Panc1 (cell line): Measurements from ENCODE around the gene KHDRBS1. TPM values are rescaled to one million over a fixed set of nuclear protein-coding genes. Genes with fewer than 3 reads are reported as not detected.

ENCODE experiments used
- ATAC-seq: fragments of 200-7000 bp; cut with Tn5 transposase; 2 replicates; pipeline ENCODE4 v1.9.1; 2020; ENCODE audit warnings: mild to moderate bottlenecking, moderate library complexity
- BruUV-seq: library from RNA; stranded (reverse); fragments of 400-500 nt; replicated peaks from 2 replicates; lab custom pipeline; 2021; lab: Mats Ljungman, UMichigan
- CTCF ChIA-PET: fragments of 300-600 bp; sonication (Branson Sonifier 250); formaldehyde crosslinking; loops from one replicate; lab custom pipeline; 2022; ENCODE audit warnings: antibody characterized with exemption; lab: Charles Lee
- POLR2A ChIA-PET: fragments of 300-600 bp; sonication (Branson Sonifier 250); formaldehyde crosslinking; loops from one replicate; lab custom pipeline; 2022; ENCODE audit warnings: antibody characterized with exemption; lab: Charles Lee
- DNase-seq: peaks from one replicate; pipeline ENCODE4 v3.0.0-alpha.2; 2010; ENCODE audit warnings: low read depth, low spot score
- H3K27ac ChIP-seq: 2 replicates; pipeline ENCODE4 v1.5.1; 2011; ENCODE audit warnings: mild to moderate bottlenecking, low read length, inconsistent platforms
- H3K27me3 ChIP-seq: fragments of 200-500 bp; sonication (Bioruptor generic); 2 replicates; pipeline ENCODE4 v1.6.0; 2014; ENCODE audit warnings: low read length, inconsistent platforms; ENCODE audit not compliant: control insufficient read depth, insufficient read depth
- H3K36me3 ChIP-seq: fragments of 200-500 bp; sonication (Bioruptor generic); 2 replicates; pipeline ENCODE4 v1.5.1; 2014; ENCODE audit warnings: inconsistent platforms, mild to moderate bottlenecking, low read length, moderate library complexity; ENCODE audit not compliant: control insufficient read depth, insufficient read depth
- H3K4me1 ChIP-seq: 2 replicates; pipeline ENCODE4 v1.5.1; 2011; ENCODE audit warnings: inconsistent platforms, mild to moderate bottlenecking, low read length, moderate library complexity; ENCODE audit not compliant: control insufficient read depth, insufficient read depth
- H3K4me3 ChIP-seq, 2 experiments: 2 replicates each; pipeline ENCODE4 v1.5.1; 2011 to 2012; ENCODE audit warnings: low read depth in 2 of 2, low read length in 2 of 2, mild to moderate bottlenecking in 2 of 2, inconsistent platforms in 1 of 2, moderate library complexity in 1 of 2
- H3K9me3 ChIP-seq: fragments of 200-500 bp; sonication (Bioruptor generic); 2 replicates; pipeline ENCODE4 v1.5.1; 2014; ENCODE audit warnings: low read depth, mild to moderate bottlenecking, inconsistent platforms, low read length, moderate library complexity; ENCODE audit not compliant: control insufficient read depth, insufficient read depth
- POLR2AphosphoS5 ChIP-seq: IDR thresholded peaks from 2 replicates; pipeline ENCODE4 v1.6.1; 2012; ENCODE audit warnings: mild to moderate bottlenecking, low read depth, low read length, moderate library complexity
- SIN3A ChIP-seq: IDR thresholded peaks from 2 replicates; pipeline ENCODE4 v1.6.1; 2012; ENCODE audit warnings: low read depth, mild to moderate bottlenecking, low read length, moderate library complexity, borderline replicate concordance; ENCODE audit not compliant: insufficient read depth
- TCF7L2 ChIP-seq: IDR thresholded peaks from 2 replicates; pipeline ENCODE4 v1.6.1; 2011; ENCODE audit warnings: mild to moderate bottlenecking, low read depth, low read length, inconsistent platforms
- in situ Hi-C: cut with HindIII; loops from 2 replicates; pipeline ENCODE4 v1.10.0; 2016; ENCODE audit warnings: low sequenced_read_pairs, low pct_unique_long_range_greater_than_20kb
- intact Hi-C: fragments of 100-400 bp; cut with micrococcal nuclease; formaldehyde crosslinking; loops from one replicate; pipeline ENCODE4 v1.10.0; 2022; ENCODE audit not compliant: unreplicated experiment
- total RNA-seq: library from RNA; stranded (reverse); gene quantifications from one replicate; pipeline ENCODE4 v1.2.1, GENCODE V29; 2021; ENCODE audit not compliant: unreplicated experiment
- TF ChIP-seq, protein P1 (sequence below), 2 experiments: IDR thresholded peaks; 2 replicates each; pipeline ENCODE4 v1.6.1; 2011 to 2012; ENCODE audit warnings: low read depth in 2 of 2, control low read depth in 1 of 2, low read length in 1 of 2, mild to moderate bottlenecking in 1 of 2, moderate library complexity in 1 of 2; ENCODE audit not compliant: insufficient read depth in 1 of 2
- TF ChIP-seq, protein P2 (sequence below): fragments of 450-650 bp; IDR thresholded peaks from 2 replicates; pipeline ENCODE4 v1.5.1; 2017; ENCODE audit warnings: mild to moderate bottlenecking

The KHDRBS1 gene
- total RNA-seq, 1 experiment from 2014 or later = 163 TPM

DNA sequence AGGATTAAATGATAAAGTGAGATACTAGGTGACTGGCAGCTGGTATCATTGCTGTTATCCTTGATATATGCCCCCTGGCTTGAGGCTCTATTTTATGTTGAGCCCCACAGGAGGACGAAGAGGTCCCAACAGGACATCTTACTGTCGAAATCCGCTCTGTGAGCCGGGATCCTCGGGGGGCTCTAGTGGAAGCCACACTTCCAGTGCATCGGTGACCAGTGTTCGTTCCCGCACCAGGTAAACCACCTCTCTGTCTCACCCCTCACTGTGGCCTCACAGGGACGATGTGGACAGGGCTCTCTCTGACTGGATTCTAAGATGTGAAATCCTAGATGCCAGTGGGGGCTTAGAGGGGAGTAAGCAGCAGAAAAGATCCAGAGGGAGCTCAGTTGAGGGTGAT lies 61.2 kb downstream of the KHDRBS1 start:
- no peak for DNase-seq
- TF ChIP-seq SIN3A = no peak
- TF ChIP-seq, protein P1, sequence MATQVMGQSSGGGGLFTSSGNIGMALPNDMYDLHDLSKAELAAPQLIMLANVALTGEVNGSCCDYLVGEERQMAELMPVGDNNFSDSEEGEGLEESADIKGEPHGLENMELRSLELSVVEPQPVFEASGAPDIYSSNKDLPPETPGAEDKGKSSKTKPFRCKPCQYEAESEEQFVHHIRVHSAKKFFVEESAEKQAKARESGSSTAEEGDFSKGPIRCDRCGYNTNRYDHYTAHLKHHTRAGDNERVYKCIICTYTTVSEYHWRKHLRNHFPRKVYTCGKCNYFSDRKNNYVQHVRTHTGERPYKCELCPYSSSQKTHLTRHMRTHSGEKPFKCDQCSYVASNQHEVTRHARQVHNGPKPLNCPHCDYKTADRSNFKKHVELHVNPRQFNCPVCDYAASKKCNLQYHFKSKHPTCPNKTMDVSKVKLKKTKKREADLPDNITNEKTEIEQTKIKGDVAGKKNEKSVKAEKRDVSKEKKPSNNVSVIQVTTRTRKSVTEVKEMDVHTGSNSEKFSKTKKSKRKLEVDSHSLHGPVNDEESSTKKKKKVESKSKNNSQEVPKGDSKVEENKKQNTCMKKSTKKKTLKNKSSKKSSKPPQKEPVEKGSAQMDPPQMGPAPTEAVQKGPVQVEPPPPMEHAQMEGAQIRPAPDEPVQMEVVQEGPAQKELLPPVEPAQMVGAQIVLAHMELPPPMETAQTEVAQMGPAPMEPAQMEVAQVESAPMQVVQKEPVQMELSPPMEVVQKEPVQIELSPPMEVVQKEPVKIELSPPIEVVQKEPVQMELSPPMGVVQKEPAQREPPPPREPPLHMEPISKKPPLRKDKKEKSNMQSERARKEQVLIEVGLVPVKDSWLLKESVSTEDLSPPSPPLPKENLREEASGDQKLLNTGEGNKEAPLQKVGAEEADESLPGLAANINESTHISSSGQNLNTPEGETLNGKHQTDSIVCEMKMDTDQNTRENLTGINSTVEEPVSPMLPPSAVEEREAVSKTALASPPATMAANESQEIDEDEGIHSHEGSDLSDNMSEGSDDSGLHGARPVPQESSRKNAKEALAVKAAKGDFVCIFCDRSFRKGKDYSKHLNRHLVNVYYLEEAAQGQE (IDR thresholded peaks at IDR 0.05; ENCODE audit: insufficient read depth in 1 of 2, low read depth in 2 of 2, low read length in 1 of 2) = no peak
- TF ChIP-seq, protein P2, sequence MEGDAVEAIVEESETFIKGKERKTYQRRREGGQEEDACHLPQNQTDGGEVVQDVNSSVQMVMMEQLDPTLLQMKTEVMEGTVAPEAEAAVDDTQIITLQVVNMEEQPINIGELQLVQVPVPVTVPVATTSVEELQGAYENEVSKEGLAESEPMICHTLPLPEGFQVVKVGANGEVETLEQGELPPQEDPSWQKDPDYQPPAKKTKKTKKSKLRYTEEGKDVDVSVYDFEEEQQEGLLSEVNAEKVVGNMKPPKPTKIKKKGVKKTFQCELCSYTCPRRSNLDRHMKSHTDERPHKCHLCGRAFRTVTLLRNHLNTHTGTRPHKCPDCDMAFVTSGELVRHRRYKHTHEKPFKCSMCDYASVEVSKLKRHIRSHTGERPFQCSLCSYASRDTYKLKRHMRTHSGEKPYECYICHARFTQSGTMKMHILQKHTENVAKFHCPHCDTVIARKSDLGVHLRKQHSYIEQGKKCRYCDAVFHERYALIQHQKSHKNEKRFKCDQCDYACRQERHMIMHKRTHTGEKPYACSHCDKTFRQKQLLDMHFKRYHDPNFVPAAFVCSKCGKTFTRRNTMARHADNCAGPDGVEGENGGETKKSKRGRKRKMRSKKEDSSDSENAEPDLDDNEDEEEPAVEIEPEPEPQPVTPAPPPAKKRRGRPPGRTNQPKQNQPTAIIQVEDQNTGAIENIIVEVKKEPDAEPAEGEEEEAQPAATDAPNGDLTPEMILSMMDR = no peak
- TF ChIP-seq TCF7L2 = no peak
- no peak for TF ChIP-seq POLR2AphosphoS5
- no peak for ATAC-seq
- ChIA-PET CTCF (interaction anchor here (0.6 kb wide), 1 partner anchor 34 kb away, joined by 4 read pairs; no protein-coding TSS in a partner anchor), POLR2A (interaction anchor here (0.5 to 0.9 kb wide), 2 partner anchors 14 to 59 kb away, joined by 7 to 8 read pairs; no protein-coding TSS in a partner anchor)
- Histone ChIP-seq H3K27ac (no peak overlapping the region), H3K36me3 (peaks cover 8% of the 10 kb centered on the region), H3K4me1 (peaks cover 14% of the 10 kb centered on the region), H3K9me3 (no peaks in the 10 kb centered on the region), H3K27me3 (no peaks in the 10 kb centered on the region), H3K4me3 (no peak overlapping the region)
- in situ Hi-C loops = no loop called here
- BruUV-seq = no TSS peak
- intact Hi-C loops = no loop called here

DNA sequence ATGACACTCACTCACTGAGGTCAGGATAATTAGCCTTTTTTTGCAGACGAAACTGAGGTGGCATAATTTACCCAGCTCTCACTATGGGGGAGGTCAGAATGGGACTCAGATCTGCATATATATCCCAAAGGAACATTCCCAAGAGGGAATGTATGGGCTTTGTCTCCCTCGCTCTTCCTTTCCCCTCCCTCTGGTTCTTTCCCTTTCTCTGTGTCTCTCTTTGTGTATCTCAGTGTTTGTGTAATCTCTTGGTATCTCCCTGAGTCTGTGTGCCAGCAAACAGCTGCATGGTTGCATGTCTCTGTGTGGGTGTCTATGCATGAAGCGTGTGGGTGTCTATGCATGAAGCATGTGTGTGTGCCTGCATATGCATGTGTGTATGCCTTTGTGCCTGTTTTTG lies 63.8 kb downstream of the KHDRBS1 start:
- no peak overlapping the region for H3K4me3 ChIP-seq
- no peak for ATAC-seq
- no TSS peak for BruUV-seq
- ChIA-PET POLR2A (no interaction called here), CTCF (no interaction called here)
- peaks cover 12% of the 10 kb centered on the region for H3K36me3 ChIP-seq
- no peak for DNase-seq
- H3K27me3 ChIP-seq = no peaks in the 10 kb centered on the region
- 0 out of 2 replicates have a peak, but pooled peaks cover 6% of the 10 kb centered on the region for H3K4me1 ChIP-seq
- H3K9me3 ChIP-seq = no peaks in the 10 kb centered on the region
- no peak for TF ChIP-seq TCF7L2
- TF ChIP-seq, protein P1 (IDR thresholded peaks at IDR 0.05; ENCODE audit: insufficient read depth in 1 of 2, low read depth in 2 of 2, low read length in 1 of 2) = no peak
- TF ChIP-seq POLR2AphosphoS5 = no peak
- TF ChIP-seq, protein P2 = no peak
- no peak for TF ChIP-seq SIN3A
- intact Hi-C loops = no loop called here
- in situ Hi-C loops = no loop called here
- no peak overlapping the region for H3K27ac ChIP-seq
